ENCODE data around the gene EQTN. TPM values are rescaled to one million over a fixed set of nuclear protein-coding genes. Genes with fewer than 3 reads are reported as not detected.

The EQTN gene
- total and polyA plus RNA-seq, 2 of the 4 experiments (the other 2 are of a cell fraction) = not detected

- Histone ChIP-seq H3K9me1 (ENCODE audit: insufficient read depth, low read length) (no peaks in the 10 kb centered on the region; the same call in 1 of the 2 replicates), H4K5ac (ENCODE audit: low read depth, low read length) (no peak overlapping the region), H4K8ac (ENCODE audit: low read depth in 2 of 2, low read length in 2 of 2) (no peak overlapping the region), H3K23ac (ENCODE audit: low read depth, low read length) (no peak overlapping the region), H3K9me3 (ENCODE audit: control insufficient read depth, insufficient read depth, low read length) (no peaks in the 10 kb centered on the region), H3K36me3 (ENCODE audit: control insufficient read depth, insufficient read depth, low read length) (no peaks in the 10 kb centered on the region), H3K4me2 (ENCODE audit: low read depth, low read length) (no peak overlapping the region), H3K27me3 (ENCODE audit: control insufficient read depth, insufficient read depth, low read length) (peaks cover 29% of the 10 kb centered on the region), H2AK5ac (ENCODE audit: low read depth, low read length) (no peak overlapping the region), H4K20me1 (ENCODE audit: insufficient read depth, low read length) (no peaks in the 10 kb centered on the region), H2BK20ac (ENCODE audit: low read depth, low read length) (no peak overlapping the region), H3K18ac (ENCODE audit: low read depth, low read length) (no peak overlapping the region), H2BK5ac (ENCODE audit: low read depth, low read length, poor library complexity, severe bottlenecking) (no peak overlapping the region), H3K27ac (ENCODE audit: insufficient read depth, low read length) (no peak overlapping the region), H3K4ac (ENCODE audit: low read depth, low read length) (no peak overlapping the region), H3K4me3 (ENCODE audit: insufficient read depth, low read depth, low read length) (no peak overlapping the region), H3K14ac (replicated peaks; ENCODE audit: low read depth, low read length) (no peak overlapping the region), H3K4me1 (ENCODE audit: control insufficient read depth, insufficient read depth, low read length) (no peaks in the 10 kb centered on the region; the same call in 1 of the 2 replicates), H2BK15ac (ENCODE audit: low read depth, low read length) (no peak overlapping the region), H4K91ac (ENCODE audit: insufficient read depth, low read depth, low read length) (no peak overlapping the region), H3K56ac (ENCODE audit: extremely low read depth, insufficient read depth, low read length) (no peak overlapping the region), H2AFZ (replicated peaks; ENCODE audit: low read length, poor library complexity) (no peak overlapping the region), H2BK120ac (ENCODE audit: low read depth, low read length) (no peak overlapping the region), H2AK9ac (replicated peaks; ENCODE audit: low read depth, low read length, poor library complexity) (no peak overlapping the region), H3K79me1 (ENCODE audit: low read depth in 1 of 2, low read length in 2 of 2) (no peaks in the 10 kb centered on the region), H3K9ac (ENCODE audit: low read depth, low read length) (no peak overlapping the region)
- peak; percentile 73 for DNase-seq
- POLR2A ChIA-PET (ENCODE audit: unreplicated experiment) = interaction anchor here (0.6 kb wide), 1 partner anchor 216 kb away, joined by 4 read pairs; no protein-coding TSS in a partner anchor
- TF ChIP-seq POLR2A (IDR thresholded peaks at IDR 0.05; ENCODE audit: low read depth, low read length) = no peak
- no peak for TF ChIP-seq CHD1 (IDR thresholded peaks at IDR 0.05; ENCODE audit: low read depth, low read length)
- peak; percentile 78 for TF ChIP-seq RAD21 (IDR thresholded peaks at IDR 0.05; ENCODE audit: low read length)
- no peak for TF ChIP-seq MAZ (IDR thresholded peaks at IDR 0.05; ENCODE audit: borderline replicate concordance, low read depth, low read length)
- TF ChIP-seq SMC3 (IDR thresholded peaks at IDR 0.05; ENCODE audit: low read depth, low read length) = peak; percentile 86
- TF ChIP-seq CTCF (conservative IDR thresholded peaks at IDR 0.05; ENCODE audit: low read depth, low read length) = peak; percentile 89
- TF ChIP-seq MXI1 (IDR thresholded peaks at IDR 0.05; ENCODE audit: borderline replicate concordance, low read depth, low read length) = no peak
- TF ChIP-seq CEBPB (IDR thresholded peaks at IDR 0.05; ENCODE audit: low read depth, low read length) = 0 out of 2 replicates have a peak, but pooled peaks have one; percentile 5
- dilution Hi-C loops (cut with HindIII; ENCODE audit: low sequenced_read_pairs, unreplicated experiment) (no loop called here), in situ Hi-C loops (cut with MboI; ENCODE audit: low sequenced_read_pairs) (loop anchor here (5.0 kb wide), 1 partner anchor 194 kb away; the partner anchor contains the start of gene MOB3B), intact Hi-C loops (cut with micrococcal nuclease) (loop anchor here (1.0 kb wide), 2 partner anchors 196 to 215 kb away; partner anchors contain the start of gene MOB3B)
- CTCF ChIA-PET = interaction anchor here (0.6 to 1.7 kb wide), 14 partner anchors 17 to 887 kb away, joined by 3 to 11 read pairs (median 3); partner anchors contain the start of gene MOB3B
- BruUV-seq (replicated peaks) = no TSS peak
- ATAC-seq (ENCODE audit: low read depth) = peak; percentile 95
- no CpG with 5 or more reads among the region's 7 CpGs for WGBS, 2 experiments (ENCODE audit: extremely low coverage in 2 of 2, insufficient read length in 1 of 2)
Observed at GRCh38 chr9:27333241-27334052, 36.5 kb upstream of the EQTN start.

All from IMR-90 (cell line).